Vagina (tissue), 2 donors: ENCODE measurements around the gene ADGRL1. TPM values are rescaled to one million over a fixed set of nuclear protein-coding genes. Genes with fewer than 3 reads are reported as not detected.
"Not testable (repeated sequence)": the region's sequence is repeated elsewhere in the genome, so short reads cannot be mapped to it uniquely, and the experiment has no call there.

Experiments used
- DNase-seq, 2 donors: peaks; one replicate each; pipeline ENCODE4 v3.0.0-alpha.2; 2017; ENCODE audit errors: extremely low spot score in 2 of 2
- H3K27ac ChIP-seq: fragments of 200-600 bp; sonication (generic); one replicate; pipeline ENCODE4 v1.5.1; 2019
- H3K27me3 ChIP-seq: fragments of 200-600 bp; sonication (generic); one replicate; pipeline ENCODE4 v1.5.1; 2019
- H3K36me3 ChIP-seq, 2 donors: fragments of 200-600 bp; sonication (generic); one replicate each; pipeline ENCODE4 v1.5.1; 2017 to 2019
- H3K4me1 ChIP-seq: fragments of 200-600 bp; sonication (generic); one replicate; pipeline ENCODE4 v1.5.1; 2019
- H3K4me3 ChIP-seq, 2 donors: fragments of 200-600 bp; sonication (generic); 1 replicate in 1 of 2; 2 replicates in 1 of 2; pipeline ENCODE4 v1.5.1; 2016 to 2019
- H3K9me3 ChIP-seq: fragments of 200-600 bp; sonication (generic); one replicate; pipeline ENCODE4 v1.5.1; 2019
- POLR2A ChIP-seq, 2 donors: fragments of 450-650 bp; IDR thresholded peaks; one replicate each; pipeline ENCODE4 v1.6.1; 2017; ENCODE audit warnings: antibody characterized with exemption in 2 of 2, mild to moderate bottlenecking in 2 of 2, moderate library complexity in 2 of 2
- POLR2AphosphoS5 ChIP-seq, 2 donors: sonication (generic); formaldehyde crosslinking; IDR thresholded peaks; one replicate each; pipeline ENCODE4 v1.9.0; 2017; ENCODE audit warnings: antibody characterized with exemption in 2 of 2, mild to moderate bottlenecking in 2 of 2, low read depth in 1 of 2; ENCODE audit not compliant: insufficient read depth in 1 of 2
- intact Hi-C: fragments of 100-400 bp; cut with DNase I; formaldehyde crosslinking; loops from one replicate; pipeline ENCODE4 v1.15.1; 2023
- total RNA-seq: library from RNA; depleted of rRNA; stranded (reverse); fragments of >200 nt; gene quantifications from one replicate; pipeline ENCODE4 v1.2.3, GENCODE V29; 2016
- TF ChIP-seq, protein P1 (sequence below), 3 experiments: fragments of 450-650 bp in 2 of 3; fragments of 200-600 bp in 1 of 3; sonication (generic) in 1 of 3; IDR thresholded peaks; one replicate each; pipeline ENCODE4 v1.5.1; 2017 to 2019; ENCODE audit warnings: antibody characterized with exemption in 3 of 3, mild to moderate bottlenecking in 2 of 3, moderate library complexity in 2 of 3

Gene ADGRL1
- total RNA-seq, 1 donor from 2014 or later: 23.3 TPM

DNA sequence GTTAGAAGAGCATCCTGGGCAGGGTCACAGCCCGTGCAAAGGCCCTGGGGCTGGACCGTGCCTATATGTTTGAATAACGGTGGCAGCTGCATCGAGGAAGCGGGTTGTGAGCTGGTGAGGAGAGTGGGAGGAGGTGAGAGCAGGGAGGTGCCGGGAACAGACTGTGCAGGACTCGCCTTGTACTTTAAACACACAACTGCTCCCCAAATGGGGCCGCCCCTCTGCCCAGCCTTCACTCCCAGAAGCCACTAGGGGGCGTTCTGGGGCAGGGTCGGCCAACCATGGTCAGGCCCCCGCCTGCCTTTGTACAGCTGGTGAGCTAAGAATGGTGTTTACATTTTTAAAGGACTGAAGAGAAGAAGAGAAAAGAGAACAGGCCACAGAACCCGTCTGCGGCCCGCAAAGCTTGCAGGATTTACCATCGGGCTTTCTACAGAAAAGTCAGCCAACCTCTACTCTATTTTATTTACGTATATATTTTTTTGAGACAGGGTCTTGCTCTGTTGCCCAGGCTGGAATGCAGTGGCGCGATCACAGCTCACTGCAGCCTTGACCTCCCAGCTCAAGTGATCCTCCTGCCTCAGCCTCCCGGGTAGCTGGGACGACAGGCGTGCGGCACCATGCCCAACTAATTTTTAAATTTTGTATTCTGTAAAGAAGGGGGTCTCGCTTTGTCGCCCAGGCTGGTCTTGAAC, 5.7 kb downstream of the ADGRL1 start:
- not testable (repeated sequence) for DNase-seq, H3K9me3 ChIP-seq, H3K27ac ChIP-seq, H3K27me3 ChIP-seq, H3K4me3 ChIP-seq, H3K4me1 ChIP-seq, H3K36me3 ChIP-seq
- intact Hi-C loops: loop anchor here (5.0 to 10.0 kb wide), 2 partner anchors 147 to 215 kb away; partner anchors contain the start of gene DDX39A
- TF ChIP-seq, protein P1, sequence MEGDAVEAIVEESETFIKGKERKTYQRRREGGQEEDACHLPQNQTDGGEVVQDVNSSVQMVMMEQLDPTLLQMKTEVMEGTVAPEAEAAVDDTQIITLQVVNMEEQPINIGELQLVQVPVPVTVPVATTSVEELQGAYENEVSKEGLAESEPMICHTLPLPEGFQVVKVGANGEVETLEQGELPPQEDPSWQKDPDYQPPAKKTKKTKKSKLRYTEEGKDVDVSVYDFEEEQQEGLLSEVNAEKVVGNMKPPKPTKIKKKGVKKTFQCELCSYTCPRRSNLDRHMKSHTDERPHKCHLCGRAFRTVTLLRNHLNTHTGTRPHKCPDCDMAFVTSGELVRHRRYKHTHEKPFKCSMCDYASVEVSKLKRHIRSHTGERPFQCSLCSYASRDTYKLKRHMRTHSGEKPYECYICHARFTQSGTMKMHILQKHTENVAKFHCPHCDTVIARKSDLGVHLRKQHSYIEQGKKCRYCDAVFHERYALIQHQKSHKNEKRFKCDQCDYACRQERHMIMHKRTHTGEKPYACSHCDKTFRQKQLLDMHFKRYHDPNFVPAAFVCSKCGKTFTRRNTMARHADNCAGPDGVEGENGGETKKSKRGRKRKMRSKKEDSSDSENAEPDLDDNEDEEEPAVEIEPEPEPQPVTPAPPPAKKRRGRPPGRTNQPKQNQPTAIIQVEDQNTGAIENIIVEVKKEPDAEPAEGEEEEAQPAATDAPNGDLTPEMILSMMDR (IDR thresholded peaks at IDR 0.05): peak in 1 of 3 experiments; percentile 43

- H3K9me3 ChIP-seq: no peaks in the 10 kb centered on the region
- H3K27ac ChIP-seq: no peak overlapping the region
- no peak for DNase-seq
- H3K4me1 ChIP-seq: no peaks in the 10 kb centered on the region
- H3K4me3 ChIP-seq: no peak overlapping the region
- intact Hi-C loops: no loop called here
- no peaks in the 10 kb centered on the region for H3K27me3 ChIP-seq
- no peaks in the 10 kb centered on the region for H3K36me3 ChIP-seq
- TF ChIP-seq, protein P1 (IDR thresholded peaks at IDR 0.05): no peak
- TF ChIP-seq POLR2AphosphoS5 (IDR thresholded peaks at IDR 0.05; ENCODE audit: insufficient read depth in 1 of 2, low read depth in 1 of 2) (no peak), POLR2A (IDR thresholded peaks at IDR 0.05) (no peak)
Measured at GRCh38 chr19:14198384-14199376, 7.3 kb downstream of the ADGRL1 start.

DNA sequence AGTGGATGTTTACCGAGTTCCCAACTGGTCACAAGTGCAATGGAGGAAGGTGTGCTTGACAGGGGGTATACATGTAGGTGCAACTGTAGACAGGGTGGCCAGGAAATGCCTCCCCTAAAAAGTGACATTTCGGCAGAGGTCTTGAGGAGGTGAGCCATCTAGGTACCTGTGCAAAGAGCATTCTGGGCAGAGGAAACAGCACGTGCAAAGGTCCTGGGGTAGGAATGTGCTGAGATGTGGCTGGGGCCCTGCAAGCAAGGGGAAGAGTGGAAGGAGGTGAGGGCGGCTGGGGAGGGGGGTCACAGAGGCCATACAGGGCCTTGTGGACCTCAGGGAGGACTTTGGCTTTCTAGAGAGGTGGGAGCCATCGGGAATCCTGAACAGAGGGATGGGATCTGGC, 8.1 kb downstream of the ADGRL1 start:
- Histone ChIP-seq H3K27ac (no peak overlapping the region), H3K4me1 (no peaks in the 10 kb centered on the region), H3K36me3 (no peaks in the 10 kb centered on the region), H3K4me3 (no peak overlapping the region), H3K9me3 (no peaks in the 10 kb centered on the region), H3K27me3 (no peaks in the 10 kb centered on the region)
- no peak for DNase-seq
- intact Hi-C loops: no loop called here
- TF ChIP-seq, protein P1 (IDR thresholded peaks at IDR 0.05): no peak
- TF ChIP-seq POLR2AphosphoS5 (IDR thresholded peaks at IDR 0.05; ENCODE audit: insufficient read depth in 1 of 2, low read depth in 1 of 2) (no peak), POLR2A (IDR thresholded peaks at IDR 0.05) (no peak)

DNA sequence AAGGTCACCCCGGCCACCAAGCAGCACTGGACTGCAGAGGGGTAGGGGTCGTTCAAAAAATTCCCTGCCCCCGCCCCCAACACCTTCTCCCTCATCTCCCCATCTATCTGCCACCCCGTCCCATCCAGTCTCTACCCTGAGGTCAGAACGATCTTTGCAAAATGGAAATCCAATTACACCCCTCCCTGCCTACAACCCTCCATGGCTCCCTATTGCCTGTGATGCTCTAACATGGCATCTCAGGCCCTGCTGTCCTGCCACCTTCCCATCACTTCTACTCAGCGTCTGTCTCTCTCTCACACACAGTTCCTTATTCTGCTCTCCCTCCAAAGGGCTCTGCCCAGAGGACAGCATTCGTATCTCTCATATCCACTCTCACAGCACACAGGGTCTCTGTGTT, 8.7 kb downstream of the ADGRL1 start:
- intact Hi-C loops, H3K4me3 ChIP-seq, H3K27ac ChIP-seq, DNase-seq, H3K27me3 ChIP-seq, H3K4me1 ChIP-seq, H3K9me3 ChIP-seq, H3K36me3 ChIP-seq: not testable (repeated sequence)

- H3K4me1 ChIP-seq, DNase-seq, intact Hi-C loops, H3K27me3 ChIP-seq, H3K4me3 ChIP-seq, H3K36me3 ChIP-seq, H3K9me3 ChIP-seq, H3K27ac ChIP-seq: not testable (repeated sequence)
- TF ChIP-seq, protein P1 (IDR thresholded peaks at IDR 0.05): peak in 2 of 3 experiments; percentile 41 to 75
Measured at GRCh38 chr19:14196105-14196504, 9.9 kb downstream of the ADGRL1 start.

DNA sequence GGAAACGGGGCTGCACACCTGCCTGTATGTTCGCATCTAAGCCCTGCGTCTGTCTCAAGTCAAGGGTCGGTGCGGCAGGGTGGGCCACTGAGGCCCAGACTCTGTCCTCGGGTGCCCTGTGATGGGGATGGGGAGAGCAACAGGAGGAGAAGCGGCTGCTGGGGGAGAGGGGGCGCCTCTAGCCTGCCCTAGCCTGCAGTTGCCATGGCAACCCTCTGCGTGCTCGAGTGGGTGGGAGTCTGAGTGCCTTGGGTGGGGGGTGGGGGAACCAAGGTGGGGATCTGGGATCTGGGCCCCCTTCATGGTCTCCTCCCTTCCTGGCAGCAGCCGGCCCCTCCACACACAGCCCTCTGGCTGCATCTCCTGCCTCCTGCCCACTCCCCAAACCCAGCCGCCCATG, 10.8 kb downstream of the ADGRL1 start:
- H3K36me3 ChIP-seq, H3K27me3 ChIP-seq, H3K27ac ChIP-seq, H3K4me3 ChIP-seq, intact Hi-C loops, H3K4me1 ChIP-seq, DNase-seq, H3K9me3 ChIP-seq: not testable (repeated sequence)
